ENCODE measurements around the gene C2orf80.
"Not testable (repeated sequence)": the region's sequence is repeated elsewhere in the genome, so short reads cannot be mapped to it uniquely, and the experiment has no call there.

GRCh38 chr2:208221873-208222272 lies 32.0 kb upstream of the C2orf80 start:
- TF ChIP-seq CTCF, POLR2A (IDR thresholded peaks at IDR 0.05): not testable (repeated sequence)
